Activated CD4-positive, CD25-positive, alpha-beta regulatory T cell treated with anti-CD3 and anti-CD28 coated beads, Interleukin-2, amount 50 U/mL, for 72 hours (primary cell): Measurements from ENCODE around the gene KRT5.
"Not testable (repeated sequence)": the region's sequence is repeated elsewhere in the genome, so short reads cannot be mapped to it uniquely, and the experiment has no call there.

Experiments used
- DNase-seq: peaks from one replicate; pipeline ENCODE4 v3.0.0; 2021

Gene KRT5

GRCh38 chr12:52518574-52519386 is 1.4 kb downstream of the KRT5 start:
- DNase-seq = no peak

- no peak for DNase-seq
These were observed 2.3 kb downstream of the KRT5 start for GRCh38 chr12:52517888-52518287.

GRCh38 chr12:52517005-52517835 is 3.0 kb downstream of the KRT5 start:
- DNase-seq = no peak

- DNase-seq = no peak
These were observed 4.0 kb downstream of the KRT5 start for GRCh38 chr12:52515927-52516831.

- DNase-seq = no peak
These were observed 4.9 kb downstream of the KRT5 start for GRCh38 chr12:52515319-52515646.

- DNase-seq = no peak
These were observed 5.5 kb downstream of the KRT5 start for GRCh38 chr12:52514471-52515318.

GRCh38 chr12:52513736-52514135 is 6.5 kb downstream of the KRT5 start:
- no peak for DNase-seq

- DNase-seq = no peak
These were observed 12.0 kb downstream of the KRT5 start for GRCh38 chr12:52508211-52508610.

GRCh38 chr12:52506858-52507715 is 13.1 kb downstream of the KRT5 start:
- DNase-seq = no peak

GRCh38 chr12:52502877-52503276 is 17.3 kb downstream of the KRT5 start:
- no peak for DNase-seq

- DNase-seq = no peak
These were observed 18.7 kb downstream of the KRT5 start for GRCh38 chr12:52501490-52501889.

GRCh38 chr12:52500574-52500973 is 19.6 kb downstream of the KRT5 start:
- not testable (repeated sequence) for DNase-seq

GRCh38 chr12:52499806-52500560 is 20.2 kb downstream of the KRT5 start:
- no peak for DNase-seq

GRCh38 chr12:52498946-52499345 is 21.2 kb downstream of the KRT5 start:
- DNase-seq = no peak

- no peak for DNase-seq
These were observed 22.2 kb downstream of the KRT5 start for GRCh38 chr12:52497975-52498374.

GRCh38 chr12:52496590-52497071 is 23.6 kb downstream of the KRT5 start:
- DNase-seq = no peak

GRCh38 chr12:52496054-52496453 is 24.1 kb downstream of the KRT5 start:
- DNase-seq = no peak

- no peak for DNase-seq
These were observed 24.8 kb downstream of the KRT5 start for GRCh38 chr12:52495389-52495788.

- no peak for DNase-seq
These were observed 25.7 kb downstream of the KRT5 start for GRCh38 chr12:52494518-52494917.

GRCh38 chr12:52494100-52494499 is 26.1 kb downstream of the KRT5 start:
- DNase-seq = no peak
